H9 (cell line): ENCODE measurements around the gene NT5C3B. TPM values are rescaled to one million over a fixed set of nuclear protein-coding genes. Genes with fewer than 3 reads are reported as not detected.

Experiments
- DNase-seq: peaks from one replicate; pipeline ENCODE4 v3.0.0-alpha.2; 2017
- H2AFZ ChIP-seq: one replicate; pipeline ENCODE4 v1.6.1; 2013; ENCODE audit warnings: mild to moderate bottlenecking, low read length, control low read depth, moderate library complexity
- H2AK5ac ChIP-seq: 2 replicates; pipeline ENCODE4 v1.6.1; 2013; ENCODE audit warnings: low read length, control low read depth, mixed read lengths; ENCODE audit not compliant: insufficient read length
- H2BK120ac ChIP-seq: one replicate; pipeline ENCODE4 v1.6.1; 2013; ENCODE audit warnings: low read depth, mild to moderate bottlenecking, low read length, control low read depth, inconsistent platforms; ENCODE audit not compliant: poor library complexity, severe bottlenecking
- H2BK12ac ChIP-seq: 2 replicates; pipeline ENCODE4 v1.6.1; 2013; ENCODE audit warnings: low read length, control low read depth, mixed read lengths, low read depth; ENCODE audit not compliant: insufficient read length
- H2BK15ac ChIP-seq: 2 replicates; pipeline ENCODE4 v1.6.1; 2013; ENCODE audit warnings: low read depth, low read length, control low read depth
- H2BK20ac ChIP-seq: one replicate; pipeline ENCODE4 v1.6.1; 2013; ENCODE audit warnings: low read depth, mild to moderate bottlenecking, low read length, control low read depth, inconsistent platforms; ENCODE audit not compliant: poor library complexity, severe bottlenecking
- H2BK5ac ChIP-seq: 2 replicates; pipeline ENCODE4 v1.6.1; 2013; ENCODE audit warnings: low read length, control low read depth, mixed read lengths; ENCODE audit not compliant: insufficient read length
- H3K14ac ChIP-seq: 2 replicates; pipeline ENCODE4 v1.6.1; 2013; ENCODE audit warnings: low read length, control low read depth; ENCODE audit not compliant: insufficient read depth
- H3K18ac ChIP-seq: 2 replicates; pipeline ENCODE4 v1.6.1; 2013; ENCODE audit warnings: low read depth, mild to moderate bottlenecking, mixed read lengths, low read length, control low read depth; ENCODE audit not compliant: insufficient read length
- H3K23ac ChIP-seq: 2 replicates; pipeline ENCODE4 v1.6.1; 2013; ENCODE audit warnings: low read length, control low read depth, mixed read lengths, low read depth; ENCODE audit not compliant: insufficient read length
- H3K23me2 ChIP-seq: 2 replicates; pipeline ENCODE4 v1.6.1; 2013; ENCODE audit warnings: low read depth, mild to moderate bottlenecking, mixed read lengths, low read length, control low read depth; ENCODE audit not compliant: insufficient read length, poor library complexity, severe bottlenecking
- H3K27ac ChIP-seq: 2 replicates; pipeline ENCODE4 v1.5.1; 2013; ENCODE audit warnings: low read length, control low read depth, mixed read lengths, low read depth; ENCODE audit not compliant: insufficient read length
- H3K27me3 ChIP-seq: 2 replicates; pipeline ENCODE4 v1.6.1; 2013; ENCODE audit warnings: low read length, control low read depth, inconsistent platforms; ENCODE audit not compliant: insufficient read depth
- H3K4ac ChIP-seq: 2 replicates; pipeline ENCODE4 v1.6.1; 2013; ENCODE audit warnings: low read depth, mild to moderate bottlenecking, control low read depth, inconsistent platforms, low read length, moderate library complexity
- H3K4me1 ChIP-seq: 2 replicates; pipeline ENCODE4 v1.6.1; 2013; ENCODE audit warnings: low read length, control low read depth, inconsistent platforms; ENCODE audit not compliant: insufficient read depth
- H3K4me2 ChIP-seq: 2 replicates; pipeline ENCODE4 v1.6.1; 2013; ENCODE audit warnings: low read length, control low read depth, mixed read lengths; ENCODE audit not compliant: insufficient read length, insufficient read depth
- H3K56ac ChIP-seq: 2 replicates; pipeline ENCODE4 v1.6.1; 2013; ENCODE audit warnings: low read depth, mild to moderate bottlenecking, mixed read lengths, low read length, control low read depth; ENCODE audit not compliant: insufficient read length
- H3K79me1 ChIP-seq: 2 replicates; pipeline ENCODE4 v1.6.1; 2013; ENCODE audit warnings: low read depth, mild to moderate bottlenecking, moderate library complexity, low read length, control low read depth, inconsistent platforms; ENCODE audit not compliant: insufficient read depth, poor library complexity, severe bottlenecking
- H3K79me2 ChIP-seq: 2 replicates; pipeline ENCODE4 v1.6.1; 2013; ENCODE audit warnings: low read length, control low read depth, inconsistent platforms; ENCODE audit not compliant: insufficient read depth
- H3K9ac ChIP-seq: 2 replicates; pipeline ENCODE4 v1.6.1; 2013; ENCODE audit warnings: low read length, control low read depth, mixed read lengths; ENCODE audit not compliant: insufficient read length; ENCODE audit errors: extremely low read depth
- H3K9me3 ChIP-seq: one replicate; pipeline ENCODE4 v1.6.1; 2013; ENCODE audit warnings: low read depth, low read length, inconsistent platforms; ENCODE audit not compliant: control insufficient read depth
- H3T11ph ChIP-seq: one replicate; pipeline ENCODE4 v1.6.1; 2013; ENCODE audit warnings: mild to moderate bottlenecking, low read length, control low read depth, inconsistent platforms
- H4K20me1 ChIP-seq: one replicate; pipeline ENCODE4 v1.6.1; 2013; ENCODE audit not compliant: control insufficient read depth, insufficient read length, insufficient read depth
- H4K5ac ChIP-seq: 2 replicates; pipeline ENCODE4 v1.6.1; 2013; ENCODE audit warnings: low read depth, mild to moderate bottlenecking, mixed read lengths, low read length, control low read depth; ENCODE audit not compliant: insufficient read length
- H4K8ac ChIP-seq: replicated peaks from 2 replicates; pipeline ENCODE4 v1.6.1; 2013; ENCODE audit warnings: low read length, control low read depth, mixed read lengths, low read depth; ENCODE audit not compliant: insufficient read length
- H4K91ac ChIP-seq: 2 replicates; pipeline ENCODE4 v1.6.1; 2013; ENCODE audit warnings: low read depth, mild to moderate bottlenecking, moderate library complexity, mixed read lengths, low read length, control low read depth; ENCODE audit not compliant: insufficient read length
- H3K27ac Mint-ChIP-seq, 3 experiments: 2 replicates in 2 of 3; 3 replicates in 1 of 3; pipeline ENCODE4 v1.8.0; 2020 to 2021; ENCODE audit warnings: mixed read lengths in 3 of 3, mild to moderate bottlenecking in 1 of 3, moderate library complexity in 1 of 3
- H3K27me3 Mint-ChIP-seq: 2 replicates; pipeline ENCODE4 v1.8.0; 2021; ENCODE audit warnings: low read depth, mild to moderate bottlenecking, moderate library complexity, mixed read lengths
- H3K36me3 Mint-ChIP-seq, 3 experiments: 2 replicates in 2 of 3; 3 replicates in 1 of 3; pipeline ENCODE4 v1.8.0; 2020 to 2021; ENCODE audit warnings: low read depth in 3 of 3, mixed read lengths in 3 of 3; ENCODE audit not compliant: insufficient read depth in 1 of 3
- H3K4me1 Mint-ChIP-seq, 2 experiments: 2 replicates each; pipeline ENCODE4 v1.8.0; 2020; ENCODE audit warnings: mixed read lengths in 2 of 2
- H3K4me3 Mint-ChIP-seq, 2 experiments: 2 replicates in 1 of 2; 3 replicates in 1 of 2; pipeline ENCODE4 v1.8.0; 2020 to 2021; ENCODE audit warnings: mild to moderate bottlenecking in 2 of 2, mixed read lengths in 2 of 2, moderate library complexity in 1 of 2
- H3K9me3 Mint-ChIP-seq, 2 experiments: 2 replicates in 1 of 2; 3 replicates in 1 of 2; pipeline ENCODE4 v1.8.0; 2020; ENCODE audit warnings: mild to moderate bottlenecking in 2 of 2, mixed read lengths in 2 of 2, moderate library complexity in 1 of 2
- WGBS: extraction: QIAGEN DNeasy Blood & Tissue Kit; methylation state at CpG from one replicate; pipeline ENCODE4 v1.1.7; 2013; ENCODE audit warnings: missing lambda C conversion rate, low lambda C conversion rate, mixed read lengths; ENCODE audit not compliant: insufficient read length; ENCODE audit errors: extremely low coverage; 5-methylcytosine and 5-hydroxymethylcytosine counted together
- total RNA-seq: library from RNA; stranded (reverse); gene quantifications from 2 replicates; pipeline ENCODE4 v1.2.1, GENCODE V29; 2021
- TF ChIP-seq, protein P1 (sequence below): fragments of 200-600 bp; sonication (generic); conservative IDR thresholded peaks from 3 replicates; pipeline ENCODE4 v1.8.0; 2021; ENCODE audit warnings: antibody characterized with exemption, mild to moderate bottlenecking

NT5C3B gene
- total RNA-seq, 1 experiment from 2014 or later, result 76.1 TPM

DNA sequence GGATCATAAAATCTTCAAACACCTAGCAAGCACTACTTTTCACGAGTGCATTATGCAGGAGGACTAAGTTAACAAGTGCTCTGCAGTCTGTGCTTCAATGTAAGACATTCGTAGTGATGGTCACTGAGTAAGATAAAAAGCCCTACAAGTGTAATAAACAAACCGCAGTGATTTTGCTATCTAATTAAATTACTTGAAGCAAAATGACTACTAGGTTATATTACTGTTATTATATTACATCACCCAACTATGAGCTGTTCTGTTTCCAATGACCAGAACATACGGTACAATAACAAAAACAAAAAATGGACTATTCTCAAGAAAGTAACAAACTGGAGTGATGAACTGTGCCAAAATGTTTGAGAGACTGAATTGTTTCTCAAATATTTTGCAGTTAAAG, 12.8 kb upstream of the NT5C3B start:
- no peaks in the 10 kb centered on the region for H3K4me1 ChIP-seq
- Mint-ChIP-seq H3K27ac (no peak overlapping the region), H3K4me3 (no peak overlapping the region), H3K4me1 (no peaks in the 10 kb centered on the region), H3K27me3 (no peaks in the 10 kb centered on the region), H3K36me3 (peaks cover 2 to 15% (median 10%) of the 10 kb centered on the region in 3 experiments; a peak in 6 of 7 replicates), H3K9me3 (no peaks in the 10 kb centered on the region)
- no peak overlapping the region for H3K27ac ChIP-seq
- H3K79me2 ChIP-seq, result no peaks in the 10 kb centered on the region; the same call in 1 of the 2 replicates
- no peak overlapping the region for H3K18ac ChIP-seq
- no CpG with 5 or more reads among the region's 4 CpGs for WGBS
- no peak overlapping the region for H2BK5ac ChIP-seq
- no peak overlapping the region for H4K8ac ChIP-seq
- H3K4ac ChIP-seq, result no peak overlapping the region
- no peak overlapping the region for H4K91ac ChIP-seq
- TF ChIP-seq, protein P1, sequence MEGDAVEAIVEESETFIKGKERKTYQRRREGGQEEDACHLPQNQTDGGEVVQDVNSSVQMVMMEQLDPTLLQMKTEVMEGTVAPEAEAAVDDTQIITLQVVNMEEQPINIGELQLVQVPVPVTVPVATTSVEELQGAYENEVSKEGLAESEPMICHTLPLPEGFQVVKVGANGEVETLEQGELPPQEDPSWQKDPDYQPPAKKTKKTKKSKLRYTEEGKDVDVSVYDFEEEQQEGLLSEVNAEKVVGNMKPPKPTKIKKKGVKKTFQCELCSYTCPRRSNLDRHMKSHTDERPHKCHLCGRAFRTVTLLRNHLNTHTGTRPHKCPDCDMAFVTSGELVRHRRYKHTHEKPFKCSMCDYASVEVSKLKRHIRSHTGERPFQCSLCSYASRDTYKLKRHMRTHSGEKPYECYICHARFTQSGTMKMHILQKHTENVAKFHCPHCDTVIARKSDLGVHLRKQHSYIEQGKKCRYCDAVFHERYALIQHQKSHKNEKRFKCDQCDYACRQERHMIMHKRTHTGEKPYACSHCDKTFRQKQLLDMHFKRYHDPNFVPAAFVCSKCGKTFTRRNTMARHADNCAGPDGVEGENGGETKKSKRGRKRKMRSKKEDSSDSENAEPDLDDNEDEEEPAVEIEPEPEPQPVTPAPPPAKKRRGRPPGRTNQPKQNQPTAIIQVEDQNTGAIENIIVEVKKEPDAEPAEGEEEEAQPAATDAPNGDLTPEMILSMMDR, result no peak
- H2AFZ ChIP-seq, result no peak overlapping the region
- H4K20me1 ChIP-seq, result no peaks in the 10 kb centered on the region
- H2AK5ac ChIP-seq, result no peak overlapping the region
- no peak overlapping the region for H2BK12ac ChIP-seq
- DNase-seq, result no peak
- H3K27me3 ChIP-seq, result no peaks in the 10 kb centered on the region
- peaks cover 6% of the 10 kb centered on the region for H3K79me1 ChIP-seq
- no peak overlapping the region for H4K5ac ChIP-seq
- H2BK15ac ChIP-seq, result no peak overlapping the region
- no peak overlapping the region for H3K14ac ChIP-seq
- H2BK120ac ChIP-seq, result no peak overlapping the region
- H2BK20ac ChIP-seq, result no peak overlapping the region
- H3K23ac ChIP-seq, result no peak overlapping the region
- H3K4me2 ChIP-seq, result no peak overlapping the region
- no peak overlapping the region for H3T11ph ChIP-seq
- H3K56ac ChIP-seq, result no peak overlapping the region
- H3K23me2 ChIP-seq, result no peaks in the 10 kb centered on the region
- no peak overlapping the region for H3K9ac ChIP-seq
- no peaks in the 10 kb centered on the region for H3K9me3 ChIP-seq
